Endodermal cell (in vitro differentiated cells): ENCODE data around the gene TSEN54. TPM values are rescaled to one million over a fixed set of nuclear protein-coding genes. Genes with fewer than 3 reads are reported as not detected.

Source experiments
- DNase-seq: peaks from one replicate; pipeline ENCODE4 v3.0.0-alpha.2; 2017
- H3K27ac ChIP-seq: 2 replicates; pipeline ENCODE4 v1.5.1; 2013; ENCODE audit warnings: mild to moderate bottlenecking, low read depth, low read length, moderate library complexity
- H3K27me3 ChIP-seq: 2 replicates; pipeline ENCODE4 v1.6.1; 2013; ENCODE audit warnings: mild to moderate bottlenecking, low read length, moderate library complexity; ENCODE audit not compliant: insufficient read depth, control insufficient read depth, poor library complexity, severe bottlenecking
- H3K36me3 ChIP-seq: 2 replicates; pipeline ENCODE4 v1.7.0; 2013; ENCODE audit warnings: mild to moderate bottlenecking, low read length, moderate library complexity; ENCODE audit not compliant: control insufficient read depth, insufficient read depth
- H3K4me1 ChIP-seq: one replicate; pipeline ENCODE4 v1.7.0; 2013; ENCODE audit warnings: low read length; ENCODE audit not compliant: control insufficient read depth, insufficient read depth
- H3K4me3 ChIP-seq: 2 replicates; pipeline ENCODE4 v1.5.1; 2013; ENCODE audit warnings: mild to moderate bottlenecking, low read length, moderate library complexity
- H3K9ac ChIP-seq: 2 replicates; pipeline ENCODE4 v1.6.1; 2013; ENCODE audit warnings: mild to moderate bottlenecking, low read length, moderate library complexity; ENCODE audit not compliant: poor library complexity, severe bottlenecking; ENCODE audit errors: extremely low read depth
- H3K9me3 ChIP-seq: 2 replicates; pipeline ENCODE4 v1.6.1; 2013; ENCODE audit warnings: mild to moderate bottlenecking, low read length, moderate library complexity; ENCODE audit not compliant: control insufficient read depth
- H3K27ac Mint-ChIP-seq: 2 replicates; pipeline ENCODE4 v1.8.0; 2020; ENCODE audit warnings: mixed read lengths
- H3K27me3 Mint-ChIP-seq: 2 replicates; pipeline ENCODE4 v1.8.0; 2021; ENCODE audit warnings: mild to moderate bottlenecking, mixed read lengths; ENCODE audit not compliant: insufficient read depth
- H3K36me3 Mint-ChIP-seq: 2 replicates; pipeline ENCODE4 v1.8.0; 2020; ENCODE audit warnings: low read depth, mixed read lengths
- H3K4me1 Mint-ChIP-seq: 2 replicates; pipeline ENCODE4 v1.8.0; 2020; ENCODE audit warnings: mixed read lengths
- H3K4me3 Mint-ChIP-seq: 2 replicates; pipeline ENCODE4 v1.8.0; 2020; ENCODE audit warnings: mild to moderate bottlenecking, moderate library complexity, mixed read lengths
- H3K9me3 Mint-ChIP-seq: 2 replicates; pipeline ENCODE4 v1.8.0; 2020; ENCODE audit warnings: mild to moderate bottlenecking, mixed read lengths
- WGBS, 2 experiments: methylation state at CpG; one replicate each; pipeline versions ENCODE4 v1.1.5 to v1.1.7; 2013; ENCODE audit warnings: missing lambda C conversion rate in 2 of 2, mixed read lengths in 1 of 2; ENCODE audit not compliant: insufficient coverage in 1 of 2, insufficient read length in 1 of 2; 5-methylcytosine and 5-hydroxymethylcytosine counted together
- total RNA-seq, 2 donors: library from RNA; stranded (reverse); fragmentation: NEBNext Ultra II Directional in 1 of 2; extraction: Animal tissue kit (Norgen Biotek cat#: 25700) in 1 of 2; gene quantifications; 2 replicates in 1 of 2; 3 replicates in 1 of 2; pipeline ENCODE4 v1.2.1, GENCODE V29; 2021
- TF ChIP-seq, protein P1 (sequence below): fragments of 200-600 bp; sonication (generic); conservative IDR thresholded peaks from 2 replicates; pipeline ENCODE4 v1.5.0; 2021; ENCODE audit warnings: antibody characterized with exemption, mild to moderate bottlenecking

TSEN54 gene
- total RNA-seq, 2 donors from 2014 or later, result 37.7 to 39.1 TPM

DNA sequence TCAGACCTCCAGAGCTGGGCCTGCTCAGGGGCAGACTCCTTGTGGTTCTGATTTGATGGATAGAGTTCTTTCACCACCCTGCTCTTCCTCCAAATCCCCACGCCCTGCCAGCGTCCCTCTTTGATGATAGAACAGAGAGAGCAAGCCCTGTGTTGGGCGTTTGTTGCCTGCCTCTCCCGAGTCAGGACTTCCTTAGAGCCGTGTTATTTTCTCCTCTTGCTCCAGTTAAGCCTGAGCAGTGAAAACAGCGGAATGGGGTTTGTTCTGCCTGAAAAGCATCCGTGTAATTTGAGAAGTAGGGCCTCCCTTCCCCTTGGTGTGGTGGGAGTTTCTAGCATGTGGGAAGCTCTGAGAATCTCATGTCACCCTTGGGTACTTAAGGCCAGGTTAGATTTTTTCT lies 37.8 kb upstream of the TSEN54 start:
- H3K27me3 Mint-ChIP-seq, result peaks cover 68% of the 10 kb centered on the region
- no peak overlapping the region for H3K9ac ChIP-seq
- peaks cover 7% of the 10 kb centered on the region for H3K4me1 ChIP-seq
- no peaks in the 10 kb centered on the region for H3K9me3 ChIP-seq
- 49 to 76% methylated on average over 5 to 7 of the region's 7 CpGs for WGBS, 2 experiments
- TF ChIP-seq, protein P1, sequence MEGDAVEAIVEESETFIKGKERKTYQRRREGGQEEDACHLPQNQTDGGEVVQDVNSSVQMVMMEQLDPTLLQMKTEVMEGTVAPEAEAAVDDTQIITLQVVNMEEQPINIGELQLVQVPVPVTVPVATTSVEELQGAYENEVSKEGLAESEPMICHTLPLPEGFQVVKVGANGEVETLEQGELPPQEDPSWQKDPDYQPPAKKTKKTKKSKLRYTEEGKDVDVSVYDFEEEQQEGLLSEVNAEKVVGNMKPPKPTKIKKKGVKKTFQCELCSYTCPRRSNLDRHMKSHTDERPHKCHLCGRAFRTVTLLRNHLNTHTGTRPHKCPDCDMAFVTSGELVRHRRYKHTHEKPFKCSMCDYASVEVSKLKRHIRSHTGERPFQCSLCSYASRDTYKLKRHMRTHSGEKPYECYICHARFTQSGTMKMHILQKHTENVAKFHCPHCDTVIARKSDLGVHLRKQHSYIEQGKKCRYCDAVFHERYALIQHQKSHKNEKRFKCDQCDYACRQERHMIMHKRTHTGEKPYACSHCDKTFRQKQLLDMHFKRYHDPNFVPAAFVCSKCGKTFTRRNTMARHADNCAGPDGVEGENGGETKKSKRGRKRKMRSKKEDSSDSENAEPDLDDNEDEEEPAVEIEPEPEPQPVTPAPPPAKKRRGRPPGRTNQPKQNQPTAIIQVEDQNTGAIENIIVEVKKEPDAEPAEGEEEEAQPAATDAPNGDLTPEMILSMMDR, result no peak
- H3K4me3 Mint-ChIP-seq, result no peak overlapping the region
- peaks cover 6% of the 10 kb centered on the region for H3K36me3 ChIP-seq
- H3K36me3 Mint-ChIP-seq, result peaks cover 25% of the 10 kb centered on the region
- peaks cover 29% of the 10 kb centered on the region for H3K4me1 Mint-ChIP-seq
- H3K4me3 ChIP-seq, result no peak overlapping the region
- peak overlapping the region; percentile 40 for H3K27ac ChIP-seq
- H3K27me3 ChIP-seq, result peaks cover 66% of the 10 kb centered on the region
- H3K27ac Mint-ChIP-seq, result no peak overlapping the region
- H3K9me3 Mint-ChIP-seq, result no peaks in the 10 kb centered on the region
- DNase-seq, result peak; percentile 48

- Histone ChIP-seq H3K27me3 (peaks cover 84% of the 10 kb centered on the region), H3K4me1 (peaks cover 7% of the 10 kb centered on the region), H3K9ac (no peak overlapping the region), H3K9me3 (no peaks in the 10 kb centered on the region), H3K36me3 (peaks cover 4% of the 10 kb centered on the region), H3K27ac (no peak overlapping the region), H3K4me3 (no peak overlapping the region)
- Mint-ChIP-seq H3K36me3 (peaks cover 25% of the 10 kb centered on the region), H3K27me3 (peaks cover 86% of the 10 kb centered on the region), H3K27ac (no peak overlapping the region), H3K9me3 (no peaks in the 10 kb centered on the region), H3K4me1 (peaks cover 29% of the 10 kb centered on the region), H3K4me3 (no peak overlapping the region)
- DNase-seq, result peak; percentile 44
- TF ChIP-seq, protein P1, result no peak
- WGBS, 2 experiments, result 92 to 93% methylated on average over 5 to 6 of the region's 6 CpGs
These were observed 36.0 kb upstream of the TSEN54 start for GRCh38 chr17:75480281-75480680.

GRCh38 chr17:75481194-75482068 lies 34.9 kb upstream of the TSEN54 start:
- Histone ChIP-seq H3K4me3 (no peak overlapping the region), H3K36me3 (peaks cover 4% of the 10 kb centered on the region), H3K4me1 (peaks cover 7% of the 10 kb centered on the region), H3K9me3 (no peaks in the 10 kb centered on the region), H3K9ac (no peak overlapping the region), H3K27me3 (peaks cover 76% of the 10 kb centered on the region), H3K27ac (no peak overlapping the region)
- TF ChIP-seq, protein P1, result no peak
- Mint-ChIP-seq H3K9me3 (no peaks in the 10 kb centered on the region), H3K4me1 (peaks cover 29% of the 10 kb centered on the region), H3K4me3 (no peak overlapping the region), H3K27ac (peak overlapping the region; percentile 28), H3K27me3 (peaks cover 80% of the 10 kb centered on the region), H3K36me3 (peaks cover 25% of the 10 kb centered on the region)
- WGBS, 2 experiments, result 58 to 76% methylated on average over 6 to 13 of the region's 13 CpGs
- peak; percentile 79 for DNase-seq
